ENCODE measurements around the gene USP20. TPM values are rescaled to one million over a fixed set of nuclear protein-coding genes. Genes with fewer than 3 reads are reported as not detected.

Gene USP20
- total and polyA plus RNA-seq, 4 donors = 15.9 to 108 (median 45.3) TPM

DNA sequence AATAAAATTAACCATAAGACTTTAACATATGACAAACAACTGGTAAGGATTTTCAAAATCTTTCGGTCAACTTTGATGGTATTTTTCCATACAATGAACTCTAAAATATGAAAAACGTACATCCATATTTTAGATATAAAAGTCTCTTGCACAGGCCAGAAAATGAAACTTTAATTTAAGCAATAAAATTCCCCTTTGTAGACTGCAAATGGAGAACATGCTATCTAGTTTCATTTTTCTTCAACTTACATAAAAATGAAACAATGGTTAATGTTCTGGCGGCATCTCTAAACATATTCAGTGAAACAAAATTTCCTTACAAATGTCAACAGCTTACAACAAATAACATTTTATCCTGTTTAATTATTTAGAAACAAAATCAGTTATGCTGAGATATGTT lies 84.0 kb downstream of the USP20 start:
- Histone ChIP-seq H3K27ac (ENCODE audit: low read depth in 1 of 2, low read length in 2 of 2) (no peak overlapping the region), H3K36me3 (ENCODE audit: control insufficient read depth in 1 of 2, insufficient read depth in 2 of 2, low read length in 1 of 2) (peaks cover 0 to 2% of the 10 kb centered on the region in 2 donors)

DNA sequence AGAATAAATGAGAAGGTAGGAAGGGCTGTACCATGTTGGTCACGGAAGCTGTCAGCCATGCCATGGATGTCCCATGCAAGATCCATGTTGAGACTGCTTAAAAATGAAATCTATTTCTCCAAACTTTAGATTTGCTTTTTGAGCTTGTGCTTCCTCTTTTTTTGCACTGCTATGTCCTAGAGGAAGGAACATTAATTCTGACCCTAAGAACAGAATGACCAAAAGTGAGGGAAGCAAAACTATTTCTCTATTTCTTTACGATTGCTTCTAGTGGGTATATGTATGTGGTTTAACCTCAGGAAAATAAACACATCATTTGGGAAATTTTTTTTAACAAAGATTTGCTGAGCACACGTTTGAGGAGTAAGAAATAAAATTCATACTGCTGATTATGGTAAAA lies 84.6 kb downstream of the USP20 start:
- H3K4me1 ChIP-seq (ENCODE audit: control insufficient read depth in 1 of 2, insufficient read depth in 2 of 2, low read length in 2 of 2) = no peaks in the 10 kb centered on the region
- peaks cover 0 to 2% of the 10 kb centered on the region in 2 donors for H3K36me3 ChIP-seq (ENCODE audit: control insufficient read depth in 1 of 2, insufficient read depth in 2 of 2, low read length in 1 of 2)
- H3K4me3 ChIP-seq (ENCODE audit: low read length in 2 of 2) = no peak overlapping the region
- no peak for DNase-seq
- H3K9me3 ChIP-seq (ENCODE audit: control insufficient read depth, low read length) = no peaks in the 10 kb centered on the region
- WGBS, 2 donors = 74 to 81% methylated on average over 3 of the region's 3 CpGs
- no peak overlapping the region for H3K27ac ChIP-seq (ENCODE audit: low read depth in 1 of 2, low read length in 2 of 2)
- ATAC-seq (ENCODE audit: low FRiP score) = no peak
- H3K27me3 ChIP-seq (ENCODE audit: control insufficient read depth in 1 of 2, insufficient read depth in 2 of 2, low read length in 1 of 2) = no peaks in the 10 kb centered on the region
- intact Hi-C loops (cut with DNase I) = no loop called here

More for the DNA sequence above, 84.0 kb downstream of the USP20 start:
- no peak for ATAC-seq (ENCODE audit: low FRiP score)
- Histone ChIP-seq H3K27me3 (ENCODE audit: control insufficient read depth in 1 of 2, insufficient read depth in 2 of 2, low read length in 1 of 2) (no peaks in the 10 kb centered on the region), H3K4me3 (ENCODE audit: low read length in 2 of 2) (no peak overlapping the region), H3K4me1 (ENCODE audit: control insufficient read depth in 1 of 2, insufficient read depth in 2 of 2, low read length in 2 of 2) (no peaks in the 10 kb centered on the region), H3K9me3 (ENCODE audit: control insufficient read depth, low read length) (no peaks in the 10 kb centered on the region)
- no peak for DNase-seq
- intact Hi-C loops (cut with DNase I) = no loop called here
- WGBS, 2 donors = 60 to 75% methylated on average over 3 of the region's 3 CpGs

DNA sequence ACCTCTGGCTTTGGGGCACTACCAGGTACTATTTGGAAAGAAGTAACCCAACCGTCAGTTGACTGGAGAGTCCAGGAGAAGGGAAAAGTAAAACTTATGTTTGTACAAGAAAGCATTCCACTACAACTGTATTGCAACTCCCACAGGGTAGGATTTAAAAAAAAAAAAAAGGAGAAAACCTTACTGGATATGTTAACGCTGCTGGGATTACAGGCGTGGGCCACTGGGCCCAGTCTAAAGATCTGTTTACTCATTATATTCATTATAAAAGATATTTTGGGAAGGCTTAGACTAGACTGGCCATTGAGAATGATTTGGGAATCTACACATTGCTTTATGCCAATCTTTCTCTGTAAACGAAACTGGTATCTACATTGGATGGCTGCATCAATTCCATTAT lies 86.6 kb downstream of the USP20 start:
- ATAC-seq (ENCODE audit: low FRiP score) = no peak
- Histone ChIP-seq H3K27ac (ENCODE audit: low read depth in 1 of 2, low read length in 2 of 2) (no peak overlapping the region), H3K27me3 (ENCODE audit: control insufficient read depth in 1 of 2, insufficient read depth in 2 of 2, low read length in 1 of 2) (no peaks in the 10 kb centered on the region), H3K4me3 (ENCODE audit: low read length in 2 of 2) (no peak overlapping the region), H3K4me1 (ENCODE audit: control insufficient read depth in 1 of 2, insufficient read depth in 2 of 2, low read length in 2 of 2) (no peaks in the 10 kb centered on the region), H3K36me3 (ENCODE audit: control insufficient read depth in 1 of 2, insufficient read depth in 2 of 2, low read length in 1 of 2) (peaks cover 0 to 2% of the 10 kb centered on the region in 2 donors), H3K9me3 (ENCODE audit: control insufficient read depth, low read length) (no peaks in the 10 kb centered on the region)
- intact Hi-C loops (cut with DNase I) = no loop called here
- no peak for DNase-seq
- 87 to 91% methylated on average over 4 of the region's 4 CpGs for WGBS, 2 donors

- H3K36me3 ChIP-seq (ENCODE audit: control insufficient read depth in 1 of 2, insufficient read depth in 2 of 2, low read length in 1 of 2) = peaks cover 0 to 3% of the 10 kb centered on the region in 2 donors
- no peak overlapping the region for H3K4me3 ChIP-seq (ENCODE audit: low read length in 2 of 2)
- H3K9me3 ChIP-seq (ENCODE audit: control insufficient read depth, low read length) = no peaks in the 10 kb centered on the region
- ATAC-seq (ENCODE audit: low FRiP score) (no peak), DNase-seq (no peak)
- WGBS, 2 donors = 74 to 79% methylated on average over 6 of the region's 6 CpGs
- H3K27ac ChIP-seq (ENCODE audit: low read depth in 1 of 2, low read length in 2 of 2) = no peak overlapping the region
- H3K4me1 ChIP-seq (ENCODE audit: control insufficient read depth in 1 of 2, insufficient read depth in 2 of 2, low read length in 2 of 2) = no peaks in the 10 kb centered on the region
- no peaks in the 10 kb centered on the region for H3K27me3 ChIP-seq (ENCODE audit: control insufficient read depth in 1 of 2, insufficient read depth in 2 of 2, low read length in 1 of 2)
- intact Hi-C loops (cut with DNase I) = no loop called here
Measured at GRCh38 chr9:129923589-129923988, 88.3 kb downstream of the USP20 start.

GRCh38 chr9:129929496-129930125 lies 94.4 kb downstream of the USP20 start:
- Histone ChIP-seq H3K4me1 (ENCODE audit: control insufficient read depth in 1 of 2, insufficient read depth in 2 of 2, low read length in 2 of 2) (peaks cover 5 to 8% of the 10 kb centered on the region in 2 donors), H3K4me3 (ENCODE audit: low read length in 2 of 2) (no peak overlapping the region), H3K27ac (ENCODE audit: low read depth in 1 of 2, low read length in 2 of 2) (no peak overlapping the region), H3K9me3 (ENCODE audit: control insufficient read depth, low read length) (no peaks in the 10 kb centered on the region), H3K36me3 (ENCODE audit: control insufficient read depth in 1 of 2, insufficient read depth in 2 of 2, low read length in 1 of 2) (peaks cover 0 to 2% of the 10 kb centered on the region in 2 donors), H3K27me3 (ENCODE audit: control insufficient read depth in 1 of 2, insufficient read depth in 2 of 2, low read length in 1 of 2) (no peaks in the 10 kb centered on the region)
- ATAC-seq (ENCODE audit: low FRiP score) (no peak), DNase-seq (no peak)
- intact Hi-C loops (cut with DNase I) = loop anchor here in 1 of 2 donors (5.0 kb wide), 1 partner anchor 37 kb away; no protein-coding TSS in a partner anchor
- WGBS, 2 donors = 96 to 98% methylated on average over 9 of the region's 9 CpGs

DNA sequence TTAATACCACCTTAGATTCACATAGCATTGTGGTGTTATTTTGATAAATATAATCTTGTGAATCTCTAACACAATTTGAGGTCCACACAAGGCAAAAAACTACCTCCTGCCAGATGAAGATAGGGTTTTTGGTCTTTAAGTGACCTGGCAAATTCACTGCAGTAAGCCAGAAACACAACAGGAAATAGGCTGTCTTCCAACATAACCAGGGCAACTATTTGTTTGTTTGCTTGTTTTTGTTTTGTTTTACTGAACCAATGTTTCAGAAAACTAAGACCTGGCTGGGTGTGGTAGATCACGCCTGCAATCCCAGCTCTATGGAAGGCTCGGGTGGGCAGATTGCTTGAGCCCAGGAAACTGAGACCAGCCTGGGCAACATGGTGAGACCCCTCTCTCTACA lies 95.5 kb downstream of the USP20 start:
- intact Hi-C loops (cut with DNase I) = loop anchor here in 1 of 2 donors (5.0 kb wide), 1 partner anchor 38 kb away; no protein-coding TSS in a partner anchor
- DNase-seq = no peak
- 98 to 100% methylated on average over 2 of the region's 2 CpGs for WGBS, 2 donors
- Histone ChIP-seq H3K4me3 (ENCODE audit: low read length in 2 of 2) (no peak overlapping the region), H3K36me3 (ENCODE audit: control insufficient read depth in 1 of 2, insufficient read depth in 2 of 2, low read length in 1 of 2) (peaks cover 0 to 2% of the 10 kb centered on the region in 2 donors), H3K9me3 (ENCODE audit: control insufficient read depth, low read length) (no peaks in the 10 kb centered on the region), H3K27me3 (ENCODE audit: control insufficient read depth in 1 of 2, insufficient read depth in 2 of 2, low read length in 1 of 2) (no peaks in the 10 kb centered on the region), H3K4me1 (ENCODE audit: control insufficient read depth in 1 of 2, insufficient read depth in 2 of 2, low read length in 2 of 2) (peaks cover 7 to 8% of the 10 kb centered on the region in 2 donors), H3K27ac (ENCODE audit: low read depth in 1 of 2, low read length in 2 of 2) (no peak overlapping the region)
- no peak for ATAC-seq (ENCODE audit: low FRiP score)

Small RNAs within 50 kb of the gene (microRNA-seq; reads per million reads assigned to microRNA genes)
- 0 to 1.8 reads per million in 2 donors for gene MIR6855

Other genes with a start within 250 kb of the USP20 start
- gene C9orf50, start 214.4 kb upstream of the USP20 start, total RNA-seq = under 1 TPM; 0.30 to 0.62 TPM
- gene C9orf50, start 214.4 kb upstream of the USP20 start, polyA plus RNA-seq = 1 to 10 TPM in 1 of 2 donors, not detected in 1; 4.8 TPM
- 10 to 100 TPM; 22.7 to 25.6 TPM for gene NTMT1, start 209.3 kb upstream of the USP20 start, total RNA-seq
- 10 to 100 TPM; 34.3 to 41.1 TPM for gene NTMT1, start 209.3 kb upstream of the USP20 start, polyA plus RNA-seq
- gene ASB6, start 193.3 kb upstream of the USP20 start, total RNA-seq = 10 to 100 TPM; 15.8 to 20.8 TPM
- 10 to 100 TPM in 1 of 2 donors, 1 to 10 TPM in 1; 6.0 to 20.3 TPM for gene ASB6, start 193.3 kb upstream of the USP20 start, polyA plus RNA-seq
- gene PRRX2, start 169.8 kb upstream of the USP20 start, total RNA-seq = 10 to 100 TPM; 51.9 to 68.8 TPM
- gene PRRX2, start 169.8 kb upstream of the USP20 start, polyA plus RNA-seq = 10 to 100 TPM; 27.7 to 52.6 TPM
- gene PTGES, start 82.4 kb upstream of the USP20 start, total RNA-seq = 1 to 10 TPM; 3.5 to 9.1 TPM
- 1 to 10 TPM in 1 of 2 donors, under 1 TPM in 1; 0.13 to 2.3 TPM for gene PTGES, start 82.4 kb upstream of the USP20 start, polyA plus RNA-seq
- 10 to 100 TPM; 20.4 to 24.3 TPM for gene TOR1B, start 32.3 kb upstream of the USP20 start, total RNA-seq
- 10 to 100 TPM; 11.4 to 19.5 TPM for gene TOR1B, start 32.3 kb upstream of the USP20 start, polyA plus RNA-seq
- gene TOR1A, start 11.3 kb upstream of the USP20 start, total RNA-seq = 10 to 100 TPM; 27.1 to 29.0 TPM
- gene TOR1A, start 11.3 kb upstream of the USP20 start, polyA plus RNA-seq = 10 to 100 TPM; 25.2 to 25.7 TPM
- 10 to 100 TPM; 33.8 to 38.1 TPM for gene C9orf78, start 183 bp upstream of the USP20 start, total RNA-seq
- gene C9orf78, start 183 bp upstream of the USP20 start, polyA plus RNA-seq = 10 to 100 TPM; 67.5 to 93.0 TPM
- gene FNBP1, start 207.7 kb downstream of the USP20 start, total RNA-seq = 10 to 100 TPM; 92.2 to 92.9 TPM
- 10 to 100 TPM; 21.9 to 35.4 TPM for gene FNBP1, start 207.7 kb downstream of the USP20 start, polyA plus RNA-seq
- 10 to 100 TPM; 43.3 to 48.2 TPM for gene GPR107, start 218.4 kb downstream of the USP20 start, total RNA-seq
- gene GPR107, start 218.4 kb downstream of the USP20 start, polyA plus RNA-seq = 10 to 100 TPM in 1 of 2 donors, 1 to 10 TPM in 1; 7.4 to 26.9 TPM

Data from aorta (tissue), 5 donors.